Ishikawa (cell line): Measurements from ENCODE around the gene DPYD.

Source experiments
- CEBPB ChIP-seq: IDR thresholded peaks from 2 replicates; pipeline ENCODE4 v1.6.1; 2012
- CREB1 ChIP-seq: IDR thresholded peaks from 2 replicates; pipeline ENCODE4 v1.6.1; 2012; ENCODE audit warnings: low read depth
- EGR1 ChIP-seq: IDR thresholded peaks from 2 replicates; pipeline ENCODE4 v1.6.1; 2012
- EP300 ChIP-seq: IDR thresholded peaks from 2 replicates; pipeline ENCODE4 v1.6.1; 2012; ENCODE audit warnings: borderline replicate concordance
- FOXM1 ChIP-seq: IDR thresholded peaks from 2 replicates; pipeline ENCODE4 v1.6.1; 2012; ENCODE audit warnings: low read depth, borderline replicate concordance
- MAX ChIP-seq: IDR thresholded peaks from 2 replicates; pipeline ENCODE4 v1.6.1; 2012
- NFIC ChIP-seq: IDR thresholded peaks from 2 replicates; pipeline ENCODE4 v1.6.1; 2012
- RAD21 ChIP-seq: IDR thresholded peaks from 2 replicates; pipeline ENCODE4 v1.6.1; 2012; ENCODE audit warnings: low read depth
- REST ChIP-seq: IDR thresholded peaks from 2 replicates; pipeline ENCODE4 v1.6.1; 2012; ENCODE audit warnings: low read depth, mild to moderate bottlenecking
- TAF1 ChIP-seq: IDR thresholded peaks from 2 replicates; pipeline ENCODE4 v1.6.1; 2012; ENCODE audit warnings: low read depth, mild to moderate bottlenecking
- TCF12 ChIP-seq: IDR thresholded peaks from 2 replicates; pipeline ENCODE4 v1.6.1; 2012; ENCODE audit warnings: low read depth
- TEAD4 ChIP-seq: IDR thresholded peaks from 2 replicates; pipeline ENCODE4 v1.6.1; 2012
- USF1 ChIP-seq: IDR thresholded peaks from 2 replicates; pipeline ENCODE4 v1.6.1; 2012
- YY1 ChIP-seq: IDR thresholded peaks from 2 replicates; pipeline ENCODE4 v1.6.1; 2012; ENCODE audit warnings: low read depth
- ZBTB7A ChIP-seq: IDR thresholded peaks from 2 replicates; pipeline ENCODE4 v1.6.1; 2012; ENCODE audit warnings: low read depth

The DPYD gene

GRCh38 chr1:97332716-97333115, 588.1 kb downstream of the DPYD start:
- TF ChIP-seq USF1 (no peak), EP300 (no peak)

- TF ChIP-seq TAF1 (no peak), TCF12 (no peak), RAD21 (no peak)
Observed at GRCh38 chr1:97331165-97331564, 589.7 kb downstream of the DPYD start.

GRCh38 chr1:97314685-97315084, 606.1 kb downstream of the DPYD start:
- TF ChIP-seq MAX (no peak), REST (no peak)

- no peak for TF ChIP-seq ZBTB7A
- TF ChIP-seq NFIC: no peak
- no peak for TF ChIP-seq RAD21
- TF ChIP-seq REST: no peak
- no peak for TF ChIP-seq TCF12
- TF ChIP-seq USF1: no peak
- no peak for TF ChIP-seq TAF1
- TF ChIP-seq FOXM1: no peak
- no peak for TF ChIP-seq CEBPB
- TF ChIP-seq EP300: no peak
- TF ChIP-seq MAX: no peak
- TF ChIP-seq CREB1: no peak
- TF ChIP-seq YY1: no peak
- TF ChIP-seq EGR1: no peak
- TF ChIP-seq TEAD4: no peak
Observed at GRCh38 chr1:97308131-97308530, 612.7 kb downstream of the DPYD start.

- TF ChIP-seq NFIC (no peak), TAF1 (no peak), TEAD4 (no peak), YY1 (no peak), USF1 (no peak)
Observed at GRCh38 chr1:97307568-97307967, 613.3 kb downstream of the DPYD start.

GRCh38 chr1:97307151-97307550, 613.7 kb downstream of the DPYD start:
- TF ChIP-seq FOXM1: no peak
- TF ChIP-seq RAD21: no peak
- TF ChIP-seq USF1: no peak
- TF ChIP-seq EGR1: no peak
- no peak for TF ChIP-seq YY1
- TF ChIP-seq EP300: no peak
- TF ChIP-seq CEBPB: no peak
- no peak for TF ChIP-seq TAF1
- no peak for TF ChIP-seq TCF12

GRCh38 chr1:97306504-97306903, 614.3 kb downstream of the DPYD start:
- no peak for TF ChIP-seq ZBTB7A
- no peak for TF ChIP-seq EGR1
- TF ChIP-seq CEBPB: no peak
- no peak for TF ChIP-seq MAX
- no peak for TF ChIP-seq YY1
- no peak for TF ChIP-seq EP300
- no peak for TF ChIP-seq USF1
- no peak for TF ChIP-seq CREB1
- no peak for TF ChIP-seq RAD21
- TF ChIP-seq TCF12: no peak
- TF ChIP-seq TEAD4: no peak
- TF ChIP-seq FOXM1: no peak
- TF ChIP-seq NFIC: no peak
